Right lobe of liver (tissue), 4 donors: Measurements from ENCODE around the gene RBFOX2.

ENCODE experiments used
- POLR2A ChIP-seq: fragments of 450-650 bp; IDR thresholded peaks from one replicate; pipeline ENCODE4 v1.6.1; 2017; ENCODE audit warnings: antibody characterized with exemption, mild to moderate bottlenecking
- TF ChIP-seq, protein P1 (sequence below), 4 donors: fragments of 200-600 bp in 3 of 4; fragments of 450-650 bp in 1 of 4; IDR thresholded peaks; one replicate each; pipeline versions ENCODE4 v1.5.1 to v1.8.0; 2016 to 2022; ENCODE audit warnings: antibody characterized with exemption in 4 of 4, mild to moderate bottlenecking in 2 of 4
- donor health status: DM: no; HTN: no; CAD: no.
- donor health status: DM: no; HTN: no; CAD: no.
- donor health status: DM: no; HTN: yes; CAD: no.

DNA sequence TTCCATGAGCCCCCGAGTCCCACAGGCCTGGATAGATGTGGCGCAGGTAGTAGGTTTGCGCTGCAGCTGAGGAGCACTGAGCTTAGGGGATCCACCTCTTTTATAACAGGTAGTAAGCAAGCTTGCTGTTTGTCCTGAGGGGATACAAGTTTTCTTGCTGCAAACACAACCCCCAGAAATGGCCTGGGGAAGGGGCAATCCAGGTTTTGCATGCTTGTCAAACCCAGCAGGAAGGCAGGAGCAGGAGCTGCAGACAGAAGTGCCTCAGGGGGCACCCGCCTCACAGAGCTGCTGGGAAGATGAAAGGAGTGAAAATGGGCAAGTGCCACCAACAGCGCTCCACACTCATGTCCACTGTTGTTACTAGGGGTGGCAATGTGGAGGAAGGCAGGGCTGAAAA, 292.5 kb downstream of the RBFOX2 start:
- TF ChIP-seq POLR2A: no peak
- TF ChIP-seq, protein P1, sequence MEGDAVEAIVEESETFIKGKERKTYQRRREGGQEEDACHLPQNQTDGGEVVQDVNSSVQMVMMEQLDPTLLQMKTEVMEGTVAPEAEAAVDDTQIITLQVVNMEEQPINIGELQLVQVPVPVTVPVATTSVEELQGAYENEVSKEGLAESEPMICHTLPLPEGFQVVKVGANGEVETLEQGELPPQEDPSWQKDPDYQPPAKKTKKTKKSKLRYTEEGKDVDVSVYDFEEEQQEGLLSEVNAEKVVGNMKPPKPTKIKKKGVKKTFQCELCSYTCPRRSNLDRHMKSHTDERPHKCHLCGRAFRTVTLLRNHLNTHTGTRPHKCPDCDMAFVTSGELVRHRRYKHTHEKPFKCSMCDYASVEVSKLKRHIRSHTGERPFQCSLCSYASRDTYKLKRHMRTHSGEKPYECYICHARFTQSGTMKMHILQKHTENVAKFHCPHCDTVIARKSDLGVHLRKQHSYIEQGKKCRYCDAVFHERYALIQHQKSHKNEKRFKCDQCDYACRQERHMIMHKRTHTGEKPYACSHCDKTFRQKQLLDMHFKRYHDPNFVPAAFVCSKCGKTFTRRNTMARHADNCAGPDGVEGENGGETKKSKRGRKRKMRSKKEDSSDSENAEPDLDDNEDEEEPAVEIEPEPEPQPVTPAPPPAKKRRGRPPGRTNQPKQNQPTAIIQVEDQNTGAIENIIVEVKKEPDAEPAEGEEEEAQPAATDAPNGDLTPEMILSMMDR (IDR thresholded peaks at IDR 0.05): no peak
